ENCODE results near the gene RTF1.

RTF1 gene

GRCh38 chr15:41510728-41511127 lies 93.8 kb downstream of the RTF1 start:
- no peak for DNase-seq

- no peak for DNase-seq
Observed at GRCh38 chr15:41511331-41511898, 94.5 kb downstream of the RTF1 start.

DNA sequence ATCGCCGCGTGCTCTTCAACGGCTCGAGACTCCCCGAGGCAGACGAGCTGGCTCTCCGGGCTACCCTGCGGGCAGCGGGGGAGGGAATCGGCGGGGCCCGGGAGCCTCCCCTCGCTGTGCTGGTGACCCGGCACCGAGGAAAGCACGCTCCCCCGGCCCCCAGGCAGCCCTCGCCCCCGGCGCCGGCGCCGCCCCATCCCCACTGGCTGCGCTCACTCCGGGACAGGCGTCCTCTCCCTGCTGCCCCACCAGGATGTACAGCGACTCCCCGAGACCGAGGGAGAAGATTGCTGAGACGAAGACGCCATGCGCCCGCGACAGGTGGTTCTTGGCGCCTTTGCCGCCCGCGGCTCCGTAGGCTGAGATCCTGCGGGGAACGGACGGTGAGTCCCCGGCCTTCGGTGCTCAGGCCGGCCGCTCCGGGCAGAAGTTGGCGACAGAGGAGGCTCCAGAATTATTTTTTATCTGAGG lies 95.0 kb downstream of the RTF1 start:
- peak; percentile 24 for DNase-seq

DNA sequence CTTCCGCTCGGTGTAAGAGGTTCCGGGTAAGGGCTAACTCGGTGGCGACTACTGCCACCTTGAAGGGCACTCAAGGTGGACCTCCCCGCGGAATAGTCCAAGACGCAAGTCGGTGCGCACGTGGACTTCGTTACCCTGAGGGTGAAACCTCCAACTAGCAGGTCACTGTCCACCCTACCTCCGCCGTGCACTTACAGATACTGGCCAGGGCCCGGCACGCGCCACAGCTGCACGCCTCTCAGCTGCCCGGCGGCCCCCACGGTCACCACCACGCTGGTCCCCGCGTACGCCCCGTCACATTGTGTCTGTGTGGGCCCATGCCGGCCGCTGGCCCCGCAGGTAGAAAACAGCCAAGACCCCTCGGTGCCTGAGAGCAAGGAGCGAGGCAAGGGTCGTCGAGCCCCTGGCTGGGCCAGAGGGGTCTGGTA lies 95.6 kb downstream of the RTF1 start:
- no peak for DNase-seq

DNA sequence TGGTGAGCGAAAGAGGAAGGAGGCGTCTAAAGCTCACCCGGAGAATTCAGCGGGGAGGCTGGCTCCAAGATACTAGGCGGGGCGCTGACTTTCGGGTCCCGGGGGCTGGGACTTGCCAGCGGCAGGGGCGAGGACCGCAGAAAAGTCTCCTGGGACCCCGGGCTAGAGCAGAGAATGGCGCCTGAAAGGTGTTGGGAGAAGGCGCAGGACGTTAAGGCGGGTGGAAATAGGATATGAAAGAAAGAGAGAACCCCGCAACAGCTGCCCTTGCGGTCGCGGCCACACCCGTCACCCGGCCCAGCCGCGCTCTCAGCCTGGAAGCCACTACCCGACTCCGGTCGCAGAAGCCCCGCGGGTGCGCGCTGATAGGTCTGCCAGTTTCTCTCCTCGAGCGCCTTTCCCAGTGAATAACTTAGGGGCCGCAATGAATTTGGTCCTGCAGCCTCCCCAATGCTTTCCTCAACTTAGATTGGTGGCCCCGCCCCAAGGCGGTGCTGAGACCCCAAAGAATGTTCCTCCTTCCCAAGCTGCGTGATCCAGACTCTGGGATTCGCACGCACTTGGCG lies 96.1 kb downstream of the RTF1 start:
- no peak for DNase-seq

- no peak for DNase-seq
Observed at GRCh38 chr15:41513506-41514227, 96.8 kb downstream of the RTF1 start, which contains the start of gene LTK. LTK (minus strand) TSS chr15:41513827; CDS start chr15:41513709, 118 bp downstream.

DNA sequence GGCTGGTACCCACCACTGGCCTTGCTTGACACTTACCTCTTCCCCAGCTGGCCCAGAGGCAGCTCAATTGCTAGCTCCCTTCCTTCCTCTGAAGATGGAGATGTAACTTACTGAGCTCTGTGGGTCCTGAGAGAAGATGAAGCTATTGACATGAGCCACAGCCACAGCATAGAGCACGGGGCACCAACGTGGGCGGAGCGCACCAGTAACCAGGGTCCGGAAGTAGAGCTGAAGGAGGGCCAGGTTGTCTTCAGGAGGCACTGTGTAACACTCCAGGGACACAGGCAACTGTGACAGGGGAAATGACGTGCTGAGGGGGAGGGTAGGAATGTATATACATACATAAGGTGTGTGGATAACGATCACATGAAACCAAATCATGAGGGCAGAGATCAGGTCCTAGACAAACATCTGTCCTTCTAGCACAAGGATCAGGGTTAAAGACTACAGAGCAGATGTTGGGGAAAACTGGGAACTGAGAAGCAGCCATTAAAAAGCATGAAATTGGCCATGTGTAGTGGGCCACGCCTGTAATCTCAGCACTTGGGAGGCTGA lies 101.1 kb downstream of the RTF1 start:
- DNase-seq: no peak

DNA sequence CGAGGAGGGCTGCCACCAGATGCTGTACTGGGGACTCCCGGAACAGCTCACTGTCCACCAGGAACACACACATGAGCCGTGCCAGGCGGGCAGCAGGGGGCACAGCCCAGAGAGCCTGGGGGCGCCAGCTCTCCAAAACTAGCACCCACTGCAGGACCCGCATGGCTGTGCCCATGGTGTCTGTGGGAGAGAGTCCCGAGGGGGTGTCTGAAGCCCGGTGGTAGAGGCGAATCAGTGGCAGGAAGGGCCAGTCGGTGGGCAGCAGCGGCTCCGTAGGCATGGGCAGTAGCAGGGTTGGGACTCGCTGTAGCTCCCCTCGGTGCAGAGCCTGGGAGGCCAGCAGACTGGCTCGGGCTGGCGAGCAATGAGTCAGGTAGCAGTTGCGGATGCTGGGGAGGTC lies 103.7 kb downstream of the RTF1 start:
- DNase-seq: no peak

GRCh38 chr15:41521614-41522013 lies 104.7 kb downstream of the RTF1 start:
- no peak for DNase-seq

- DNase-seq: no peak
Observed at GRCh38 chr15:41523097-41523496, 106.2 kb downstream of the RTF1 start.

DNA sequence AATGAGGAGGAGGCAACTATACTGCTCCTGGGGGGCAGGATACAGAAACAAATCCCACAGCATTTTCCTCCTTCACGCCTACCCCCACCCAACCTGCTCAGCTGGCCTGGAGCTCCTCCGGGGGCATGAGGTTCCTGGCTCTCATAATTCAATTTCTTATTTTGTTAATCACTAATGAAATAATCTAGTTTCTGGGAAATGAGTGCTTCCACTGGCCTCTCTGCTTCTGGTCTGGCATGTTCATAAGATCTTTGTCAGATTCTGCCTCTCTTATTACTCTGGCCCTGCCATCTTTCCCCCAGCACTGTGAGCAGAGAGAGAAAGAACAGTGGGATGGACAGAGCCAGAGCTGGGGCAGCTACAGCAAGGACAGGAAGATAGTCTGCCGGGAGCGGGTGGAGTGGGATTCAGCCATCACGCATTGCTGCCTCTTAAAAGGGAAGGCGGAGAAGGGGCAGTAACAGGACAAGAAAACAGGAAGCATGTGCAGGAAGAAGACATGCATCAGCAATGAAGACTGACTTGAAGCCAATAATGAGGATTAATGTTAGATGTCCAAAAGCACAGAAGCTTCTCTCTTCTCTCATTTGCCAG lies 113.6 kb downstream of the RTF1 start:
- DNase-seq: no peak
